ENCODE data around the gene MMP15.
"Not testable (repeated sequence)": the region's sequence is repeated elsewhere in the genome, so short reads cannot be mapped to it uniquely, and the experiment has no call there.

The MMP15 gene

GRCh38 chr16:58082381-58082780 lies 56.8 kb downstream of the MMP15 start:
- no peaks in the 10 kb centered on the region for H3K9me3 Mint-ChIP-seq
- ATAC-seq (replicated peaks): no peak
- H3K4me3 Mint-ChIP-seq: no peak overlapping the region
- H3K36me3 Mint-ChIP-seq: no peaks in the 10 kb centered on the region
- no peak for DNase-seq
- H3K27me3 Mint-ChIP-seq: peaks cover 8 to 10% of the 10 kb centered on the region in 2 donors
- no peak overlapping the region for H3K27ac Mint-ChIP-seq
- no peaks in the 10 kb centered on the region for H3K4me1 Mint-ChIP-seq

- Mint-ChIP-seq H3K36me3 (no peaks in the 10 kb centered on the region), H3K9me3 (no peaks in the 10 kb centered on the region), H3K27me3 (peaks cover 4 to 8% of the 10 kb centered on the region in 2 donors), H3K27ac (no peak overlapping the region), H3K4me3 (no peak overlapping the region), H3K4me1 (no peaks in the 10 kb centered on the region)
- DNase-seq (no peak), ATAC-seq (replicated peaks) (no peak)
Observed at GRCh38 chr16:58084635-58085034, 59.1 kb downstream of the MMP15 start.

GRCh38 chr16:58085171-58085570 lies 59.6 kb downstream of the MMP15 start:
- ATAC-seq (replicated peaks): no peak
- no peak overlapping the region for H3K27ac Mint-ChIP-seq
- no peaks in the 10 kb centered on the region for H3K36me3 Mint-ChIP-seq
- peaks cover 4 to 8% of the 10 kb centered on the region in 2 donors for H3K27me3 Mint-ChIP-seq
- DNase-seq: no peak
- H3K9me3 Mint-ChIP-seq: no peaks in the 10 kb centered on the region
- no peak overlapping the region for H3K4me3 Mint-ChIP-seq
- H3K4me1 Mint-ChIP-seq: no peaks in the 10 kb centered on the region

- H3K36me3 Mint-ChIP-seq: no peaks in the 10 kb centered on the region
- H3K4me3 Mint-ChIP-seq: no peak overlapping the region
- DNase-seq: no peak
- no peak overlapping the region for H3K27ac Mint-ChIP-seq
- H3K27me3 Mint-ChIP-seq: peaks cover 4 to 8% of the 10 kb centered on the region in 2 donors
- no peak for ATAC-seq (replicated peaks)
- H3K4me1 Mint-ChIP-seq: no peaks in the 10 kb centered on the region
- no peaks in the 10 kb centered on the region for H3K9me3 Mint-ChIP-seq
Observed at GRCh38 chr16:58085584-58086251, 60.2 kb downstream of the MMP15 start.

- DNase-seq (no peak), ATAC-seq (replicated peaks) (no peak)
- no peaks in the 10 kb centered on the region for H3K36me3 Mint-ChIP-seq
- H3K27ac Mint-ChIP-seq: no peak overlapping the region
- no peak overlapping the region for H3K4me3 Mint-ChIP-seq
- no peaks in the 10 kb centered on the region for H3K4me1 Mint-ChIP-seq
- peaks cover 4 to 8% of the 10 kb centered on the region in 2 donors for H3K27me3 Mint-ChIP-seq
- H3K9me3 Mint-ChIP-seq: no peaks in the 10 kb centered on the region
Observed at GRCh38 chr16:58086381-58087208, 61.0 kb downstream of the MMP15 start.

DNA sequence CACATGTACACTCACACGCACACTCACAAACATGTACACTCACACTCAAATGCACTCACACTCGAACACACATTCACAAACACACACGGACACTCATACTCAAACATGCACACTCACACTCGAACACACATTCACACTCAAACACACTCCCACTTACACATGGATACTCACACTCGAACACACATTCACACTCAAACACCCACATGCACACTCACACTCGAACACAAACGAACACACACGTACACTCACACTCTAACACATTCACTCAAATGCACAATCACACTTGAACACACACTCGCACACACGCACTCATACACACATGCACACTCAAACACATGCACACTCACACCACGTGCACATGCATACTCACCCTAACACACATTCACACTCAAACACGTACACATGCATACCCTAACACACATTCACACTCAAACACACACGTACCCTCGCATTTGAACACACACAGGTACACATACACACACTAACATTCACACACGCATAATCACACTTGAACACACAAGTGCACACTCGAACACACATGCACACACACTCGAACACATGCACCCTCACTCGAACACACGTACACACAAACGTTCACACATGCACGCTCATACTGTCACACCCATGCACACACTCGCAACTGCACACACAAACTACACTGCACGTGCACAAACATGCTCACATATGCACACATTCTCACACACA lies 61.8 kb downstream of the MMP15 start:
- no peak overlapping the region for H3K27ac Mint-ChIP-seq
- no peak overlapping the region for H3K4me3 Mint-ChIP-seq
- H3K9me3 Mint-ChIP-seq: no peaks in the 10 kb centered on the region
- DNase-seq (no peak), ATAC-seq (replicated peaks) (no peak)
- H3K4me1 Mint-ChIP-seq: no peaks in the 10 kb centered on the region
- H3K36me3 Mint-ChIP-seq: no peaks in the 10 kb centered on the region
- peaks cover 3 to 8% of the 10 kb centered on the region in 2 donors for H3K27me3 Mint-ChIP-seq

- no peaks in the 10 kb centered on the region for H3K36me3 Mint-ChIP-seq
- no peaks in the 10 kb centered on the region for H3K4me1 Mint-ChIP-seq
- H3K9me3 Mint-ChIP-seq: no peaks in the 10 kb centered on the region
- no peak overlapping the region for H3K4me3 Mint-ChIP-seq
- no peak for DNase-seq
- H3K27me3 Mint-ChIP-seq: peaks cover 0 to 8% of the 10 kb centered on the region in 2 donors
- no peak overlapping the region for H3K27ac Mint-ChIP-seq
- no peak for ATAC-seq (replicated peaks)
Observed at GRCh38 chr16:58088091-58088490, 62.5 kb downstream of the MMP15 start.

- DNase-seq; H3K36me3 Mint-ChIP-seq; ATAC-seq (replicated peaks); H3K4me1 Mint-ChIP-seq; H3K27ac Mint-ChIP-seq; H3K4me3 Mint-ChIP-seq; H3K9me3 Mint-ChIP-seq: not testable (repeated sequence)
- peaks cover 11 to 18% of the 10 kb centered on the region in 2 donors for H3K27me3 Mint-ChIP-seq
Observed at GRCh38 chr16:58090396-58090795, 64.8 kb downstream of the MMP15 start.

- H3K36me3 Mint-ChIP-seq: no peaks in the 10 kb centered on the region
- peaks cover 23 to 28% of the 10 kb centered on the region in 2 donors for H3K27me3 Mint-ChIP-seq
- DNase-seq: no peak
- no peak overlapping the region for H3K27ac Mint-ChIP-seq
- H3K9me3 Mint-ChIP-seq: no peaks in the 10 kb centered on the region
- no peaks in the 10 kb centered on the region for H3K4me1 Mint-ChIP-seq
- H3K4me3 Mint-ChIP-seq: no peak overlapping the region
- no peak for ATAC-seq (replicated peaks)
Observed at GRCh38 chr16:58094026-58094425, 68.5 kb downstream of the MMP15 start.

DNA sequence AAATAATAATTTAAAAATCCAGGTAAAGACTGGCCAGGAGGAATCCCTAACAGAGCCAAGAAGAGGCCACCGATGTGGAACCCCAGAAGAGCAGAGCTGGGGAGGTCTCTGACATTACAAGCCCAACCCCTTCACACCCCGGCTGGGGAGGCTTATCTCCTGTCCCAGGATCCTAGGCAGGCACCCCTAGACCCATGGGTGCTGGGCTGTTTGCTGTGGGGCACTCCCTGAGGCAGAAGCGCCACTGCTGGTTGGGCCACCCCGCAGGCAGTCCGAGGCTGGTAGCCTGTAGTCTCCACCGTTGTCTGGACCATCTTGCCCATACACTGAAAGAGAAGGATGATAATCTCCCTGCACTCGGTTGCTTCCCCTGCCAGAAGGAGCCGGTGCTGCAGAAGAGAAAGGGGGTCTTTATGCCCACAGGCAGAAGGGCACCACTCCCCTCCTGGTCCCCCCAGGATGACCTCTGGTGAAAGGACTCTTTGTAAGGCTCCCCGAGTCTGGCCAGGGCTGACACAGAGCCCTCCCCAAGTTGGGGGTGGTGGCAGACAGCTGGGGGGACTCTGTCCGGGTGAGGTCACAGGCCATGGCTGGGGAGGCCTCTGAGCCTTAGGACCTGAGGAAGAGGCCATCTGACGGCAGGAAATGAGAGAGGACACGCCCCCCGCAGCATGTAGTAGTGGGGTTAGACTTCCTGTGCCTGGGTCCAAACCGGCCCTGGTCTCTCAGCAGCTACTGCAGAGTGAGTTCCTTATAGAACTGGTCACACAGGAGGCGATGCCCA lies 69.4 kb downstream of the MMP15 start:
- Mint-ChIP-seq H3K36me3 (no peaks in the 10 kb centered on the region), H3K27me3 (peaks cover 23 to 28% of the 10 kb centered on the region in 2 donors), H3K4me3 (no peak overlapping the region), H3K9me3 (no peaks in the 10 kb centered on the region), H3K4me1 (no peaks in the 10 kb centered on the region), H3K27ac (no peak overlapping the region)
- ATAC-seq (replicated peaks) (no peak), DNase-seq (no peak)

DNA sequence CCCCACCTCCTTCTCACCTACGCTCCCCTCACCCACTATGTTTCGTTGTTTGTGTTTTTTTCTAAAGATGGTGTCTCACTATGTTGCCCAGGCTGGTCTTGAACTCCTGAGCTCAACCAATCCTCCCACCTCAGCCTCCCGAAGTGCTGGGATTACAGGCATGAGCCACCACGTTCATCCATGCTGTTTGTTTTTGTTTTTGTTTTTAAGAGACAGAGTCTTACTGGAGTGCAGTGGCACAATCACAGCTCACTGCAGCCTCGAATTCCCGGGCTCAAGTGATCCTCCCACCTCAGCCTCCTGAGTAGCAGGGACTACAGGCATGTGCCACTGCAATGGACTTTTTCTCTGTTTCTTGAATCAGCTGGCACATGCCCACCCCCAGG lies 70.0 kb downstream of the MMP15 start:
- H3K4me3 Mint-ChIP-seq, H3K27ac Mint-ChIP-seq: not testable (repeated sequence)
- peaks cover 23 to 28% of the 10 kb centered on the region in 2 donors for H3K27me3 Mint-ChIP-seq

DNA sequence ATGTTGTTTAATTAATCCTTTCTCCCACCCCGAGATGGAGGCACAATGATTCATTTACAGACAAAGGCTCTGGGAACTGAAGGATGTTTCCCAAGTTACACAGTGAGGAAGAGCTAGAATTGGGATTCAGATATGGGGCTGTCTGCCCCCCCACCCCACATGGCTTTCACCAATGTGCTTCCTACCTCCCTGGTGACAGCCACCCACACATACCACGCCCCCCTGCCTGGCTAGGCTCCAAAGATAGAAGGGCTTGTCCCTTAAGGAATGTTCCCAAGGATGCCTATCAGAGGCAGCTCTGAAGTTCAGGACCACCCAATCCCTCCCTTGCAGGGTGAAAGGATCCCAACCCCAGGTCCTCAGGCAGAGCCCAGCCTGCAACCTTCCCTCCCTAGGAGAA lies 70.7 kb downstream of the MMP15 start:
- H3K27me3 Mint-ChIP-seq: peaks cover 23 to 28% of the 10 kb centered on the region in 2 donors
- H3K9me3 Mint-ChIP-seq: no peaks in the 10 kb centered on the region
- DNase-seq: no peak
- no peaks in the 10 kb centered on the region for H3K36me3 Mint-ChIP-seq
- no peak for ATAC-seq (replicated peaks)
- no peak overlapping the region for H3K4me3 Mint-ChIP-seq
- peaks cover 6% of the 10 kb centered on the region in 2 donors for H3K4me1 Mint-ChIP-seq
- no peak overlapping the region for H3K27ac Mint-ChIP-seq

More for the DNA sequence above, 70.0 kb downstream of the MMP15 start:
- H3K4me1 Mint-ChIP-seq; ATAC-seq (replicated peaks); DNase-seq; H3K36me3 Mint-ChIP-seq; H3K9me3 Mint-ChIP-seq: not testable (repeated sequence)

Measured in stimulated activated naive B cell treated with anti-CD40 and anti-IgM and Interleukin-4, amounts not matched to agents 10 μg/mL and 1 μg/mL and 100 μg/mL, for 72 hours (primary cell).